ENCODE measurements around the gene LMCD1.

The LMCD1 gene

DNA sequence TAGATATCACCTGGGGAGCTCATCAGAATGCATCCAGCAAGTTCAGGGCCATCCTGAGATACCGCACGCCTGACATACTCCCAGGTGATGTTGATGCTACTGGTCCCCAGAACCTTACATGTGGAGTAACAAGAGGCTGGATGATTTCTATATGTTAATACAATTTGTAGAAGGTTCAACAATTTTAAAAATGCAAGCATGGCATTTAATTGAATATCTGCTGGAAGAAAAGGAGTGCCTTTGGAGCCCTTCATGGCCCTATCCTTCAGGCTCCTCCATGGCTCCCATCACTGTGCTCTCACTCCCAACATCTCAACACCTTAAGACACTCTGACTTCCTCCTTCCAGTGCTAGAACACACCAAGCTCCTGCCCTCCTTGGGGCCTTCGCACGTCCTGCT lies 36.6 kb downstream of the LMCD1 start:
- DNase-seq, result no peak

- DNase-seq, result no peak
Measured at GRCh38 chr3:8538913-8539312, 37.3 kb downstream of the LMCD1 start.

GRCh38 chr3:8539419-8539818 lies 37.8 kb downstream of the LMCD1 start:
- DNase-seq, result no peak

- DNase-seq, result no peak
Measured at GRCh38 chr3:8540456-8540855, 38.8 kb downstream of the LMCD1 start.

- DNase-seq, result no peak
Measured at GRCh38 chr3:8541486-8541885, 39.9 kb downstream of the LMCD1 start.

DNA sequence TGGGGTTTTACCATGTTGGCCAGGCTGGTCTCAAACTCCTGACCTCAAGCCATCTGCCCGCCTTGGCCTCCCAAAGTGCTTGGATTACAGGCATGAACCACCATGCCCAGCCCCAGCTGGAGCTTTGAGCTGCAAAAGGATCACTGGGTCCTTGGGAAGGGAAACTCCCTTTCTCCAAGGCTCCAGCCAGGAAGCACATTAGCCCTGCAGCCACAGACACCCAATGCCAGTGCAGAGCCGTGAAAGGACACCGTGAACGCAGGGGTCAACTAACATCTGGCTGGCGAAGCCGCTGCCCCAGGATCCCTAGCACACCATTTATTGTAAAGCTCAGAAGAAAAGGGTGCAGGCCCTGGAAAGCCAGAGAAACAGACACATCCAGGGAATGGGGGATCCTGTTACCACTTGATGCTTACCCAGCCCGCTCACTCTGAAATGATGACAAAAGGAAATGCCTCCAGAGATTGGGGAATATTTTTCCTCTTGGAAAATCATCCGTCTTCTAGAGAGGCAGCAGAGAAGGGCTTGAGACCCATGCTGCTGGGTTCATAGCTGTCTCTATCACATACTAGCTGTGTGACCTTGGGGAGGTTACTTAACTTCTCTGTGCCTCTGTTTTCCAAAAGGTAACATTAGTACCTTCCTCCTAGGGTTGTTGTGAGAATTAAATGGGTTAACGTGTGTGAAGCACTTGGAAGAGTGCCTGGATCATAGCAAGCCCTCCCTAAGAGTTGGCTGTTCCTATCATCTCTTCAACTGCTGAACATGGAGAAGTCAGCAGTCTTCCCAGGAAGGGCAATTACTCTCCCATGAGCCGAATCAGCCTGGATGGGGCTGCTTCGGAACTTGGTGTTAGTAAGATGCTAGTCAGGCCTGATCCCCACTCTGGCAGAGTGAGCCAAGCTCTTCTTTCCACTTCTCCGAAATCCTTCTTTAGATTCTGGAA lies 40.8 kb downstream of the LMCD1 start:
- no peak for DNase-seq

GRCh38 chr3:8546609-8547008 lies 45.0 kb downstream of the LMCD1 start:
- no peak for DNase-seq

GRCh38 chr3:8548502-8549275 lies 47.1 kb downstream of the LMCD1 start:
- DNase-seq, result no peak

DNA sequence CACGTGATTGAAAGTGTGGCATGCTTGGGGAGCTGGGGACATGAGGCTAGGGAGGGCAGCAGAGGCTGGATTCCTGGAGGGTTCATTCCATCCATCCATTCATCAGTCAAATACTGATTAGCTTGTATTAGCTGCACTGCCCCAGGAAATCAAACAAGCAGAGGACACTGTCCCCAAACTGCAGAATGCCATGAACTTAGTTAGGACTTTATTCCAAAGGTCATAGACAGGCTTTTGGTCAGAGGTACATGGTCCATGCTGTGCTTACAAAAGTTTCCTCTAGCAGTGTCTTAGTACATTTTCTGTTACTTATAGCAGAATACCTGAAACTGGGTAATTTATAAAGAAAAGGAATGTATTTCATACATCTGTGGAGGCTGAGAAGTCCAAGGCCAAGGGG lies 47.7 kb downstream of the LMCD1 start:
- DNase-seq, result no peak

GRCh38 chr3:8550611-8551010 lies 49.0 kb downstream of the LMCD1 start:
- DNase-seq, result no peak

DNA sequence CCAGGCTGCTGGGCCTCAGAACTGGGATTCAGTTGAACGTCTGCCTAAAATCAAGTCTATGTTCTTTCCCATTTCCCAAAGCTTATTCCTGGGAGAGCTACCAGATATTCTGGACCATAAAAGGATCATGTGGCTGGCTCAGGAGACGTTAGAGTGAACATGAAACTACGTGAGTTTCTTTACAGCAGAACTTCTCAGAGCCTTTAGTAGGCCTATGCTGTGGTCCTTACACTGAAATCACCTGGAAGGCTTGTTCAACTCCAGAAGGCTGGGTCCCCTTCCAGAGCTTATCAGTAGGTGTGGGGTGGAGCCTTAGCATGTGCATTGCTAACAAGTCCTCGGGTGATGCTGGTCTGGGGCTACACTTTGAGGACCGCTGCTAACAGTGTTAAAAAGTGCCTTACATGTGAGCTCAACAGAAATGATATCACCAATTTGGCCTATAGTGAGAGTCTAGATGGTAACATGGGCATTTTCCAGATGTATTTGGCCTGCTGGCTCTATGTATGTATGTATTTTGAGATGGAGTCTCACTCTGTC lies 50.7 kb downstream of the LMCD1 start:
- DNase-seq, result no peak

DNA sequence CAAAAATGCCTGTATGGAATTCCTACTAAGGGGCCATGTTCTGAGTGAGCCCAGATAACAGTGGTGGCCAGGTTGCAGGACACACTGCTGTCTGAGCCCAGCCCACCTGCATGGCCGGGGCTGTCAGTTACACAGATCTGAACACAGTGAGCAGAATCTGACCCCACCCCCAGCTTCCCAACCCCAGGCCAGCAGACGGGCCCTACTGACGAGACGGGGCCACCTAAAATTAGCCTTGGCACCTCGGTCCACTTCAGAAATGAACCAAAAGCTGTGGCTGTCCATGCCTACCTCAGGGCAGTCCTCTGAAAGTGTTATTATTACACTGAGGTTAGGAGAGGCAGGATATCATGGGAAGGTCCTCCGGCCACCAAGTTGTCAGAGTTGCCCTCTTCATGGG lies 51.8 kb downstream of the LMCD1 start:
- no peak for DNase-seq

DNA sequence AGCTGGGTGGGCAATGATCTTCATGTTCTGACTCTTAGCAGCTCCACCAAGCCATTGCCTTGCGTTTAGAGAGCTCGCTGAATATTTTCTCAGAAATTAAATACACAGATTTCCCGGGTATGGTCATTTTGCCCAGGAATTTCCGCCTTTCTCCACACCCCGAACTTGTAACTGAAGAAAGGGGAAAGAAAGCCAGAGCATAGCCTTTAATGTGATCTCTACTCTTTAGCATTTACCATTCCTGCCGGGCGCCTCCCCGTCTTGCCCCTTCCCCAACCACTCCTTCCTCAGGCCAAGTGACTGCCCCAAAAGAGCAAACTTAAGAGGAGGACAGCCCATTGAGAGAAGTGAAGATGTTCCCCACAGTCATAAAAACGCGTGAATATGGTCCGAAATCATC lies 53.1 kb downstream of the LMCD1 start:
- no peak for DNase-seq

GRCh38 chr3:8555113-8555661 lies 53.6 kb downstream of the LMCD1 start:
- DNase-seq, result no peak

DNA sequence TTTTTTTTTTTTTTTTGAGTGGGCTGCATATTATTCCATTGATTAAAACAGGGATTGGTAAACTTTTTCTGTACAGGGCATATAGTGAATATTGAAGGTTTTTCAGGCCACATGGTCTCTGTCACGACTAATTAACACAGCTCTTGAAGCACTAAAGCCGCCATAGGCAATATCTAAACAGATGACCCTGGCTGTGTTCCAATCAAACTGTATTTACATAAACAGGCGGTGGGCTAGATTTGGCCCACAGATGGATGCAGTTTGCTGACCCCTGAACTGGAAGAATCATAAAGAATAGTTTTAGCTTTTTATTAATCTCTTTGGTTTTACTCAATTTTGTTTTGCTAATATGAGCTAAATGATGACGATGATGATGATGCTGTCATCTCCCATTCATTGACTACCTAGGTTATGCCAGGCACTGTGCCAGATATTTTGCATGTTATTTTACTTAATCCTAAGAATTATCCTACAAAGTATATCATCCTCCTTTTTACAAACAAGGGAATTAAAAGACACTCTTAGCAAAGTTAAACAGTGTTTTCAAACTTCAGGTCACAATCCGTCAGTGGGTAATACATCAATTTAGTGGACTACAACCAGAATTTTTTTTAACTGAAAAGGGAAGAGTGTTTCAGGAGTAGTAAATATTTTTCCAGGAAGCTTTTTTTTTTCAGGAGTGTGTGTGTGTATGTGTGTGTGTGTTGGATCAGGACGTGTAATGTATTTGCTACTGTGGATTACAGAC lies 54.3 kb downstream of the LMCD1 start:
- no peak for DNase-seq

DNA sequence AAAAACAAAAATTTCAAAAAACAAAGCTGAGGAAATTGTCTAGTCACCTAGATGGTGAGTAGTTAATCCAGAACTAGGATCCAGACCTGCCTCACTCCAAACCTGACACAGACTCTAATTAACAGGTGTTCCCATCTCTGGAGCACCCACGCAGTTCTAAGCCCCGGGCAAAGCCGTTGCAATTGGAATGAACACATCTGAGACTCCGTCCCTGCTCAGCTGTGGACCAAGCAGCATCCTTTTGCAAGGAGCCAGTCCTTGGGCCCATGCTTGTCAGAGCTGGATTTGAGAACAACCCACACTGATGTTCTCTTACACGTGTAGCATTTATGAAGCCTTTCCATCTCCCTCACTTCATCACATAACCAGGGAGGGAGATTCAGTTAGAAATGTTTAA lies 54.8 kb downstream of the LMCD1 start:
- no peak for DNase-seq

DNA sequence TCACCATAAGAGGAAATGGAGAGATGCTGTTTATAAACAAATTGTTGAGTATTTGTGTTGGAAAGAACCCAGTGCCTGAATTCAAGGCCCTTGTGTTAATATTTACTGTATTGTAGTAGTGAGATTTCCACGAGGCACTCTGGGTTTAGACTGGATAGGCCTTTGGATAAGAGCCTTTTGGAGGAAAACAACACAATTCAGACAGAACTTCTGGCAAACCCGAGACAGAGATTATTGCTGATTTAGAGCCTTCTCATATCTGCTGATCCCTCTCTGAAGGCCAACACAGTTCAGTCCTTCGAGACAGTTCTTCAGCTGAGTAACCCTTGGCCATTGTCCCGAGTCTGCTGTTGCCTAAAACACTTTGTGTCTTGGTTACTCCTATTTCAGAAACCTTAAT lies 55.7 kb downstream of the LMCD1 start:
- no peak for DNase-seq

DNA sequence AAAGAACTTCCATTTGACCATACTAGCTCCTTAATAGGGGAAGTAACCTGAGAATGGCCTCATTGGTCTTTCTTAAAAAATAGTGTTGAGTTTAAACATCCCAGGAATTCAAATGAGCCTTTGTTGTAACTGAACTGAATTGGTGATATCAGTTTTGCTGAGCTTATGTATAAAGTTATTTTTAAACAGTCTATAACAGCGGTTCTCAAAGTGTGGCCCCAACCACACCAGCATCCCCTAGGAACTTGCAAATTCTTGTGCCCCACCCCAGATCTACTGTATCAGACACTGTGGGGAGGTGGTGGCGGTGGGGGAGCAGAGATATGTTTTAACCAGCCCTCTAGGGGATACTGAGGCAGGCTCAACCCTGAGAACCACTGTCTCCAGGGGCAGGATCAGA lies 57.0 kb downstream of the LMCD1 start:
- no peak for DNase-seq

DNA sequence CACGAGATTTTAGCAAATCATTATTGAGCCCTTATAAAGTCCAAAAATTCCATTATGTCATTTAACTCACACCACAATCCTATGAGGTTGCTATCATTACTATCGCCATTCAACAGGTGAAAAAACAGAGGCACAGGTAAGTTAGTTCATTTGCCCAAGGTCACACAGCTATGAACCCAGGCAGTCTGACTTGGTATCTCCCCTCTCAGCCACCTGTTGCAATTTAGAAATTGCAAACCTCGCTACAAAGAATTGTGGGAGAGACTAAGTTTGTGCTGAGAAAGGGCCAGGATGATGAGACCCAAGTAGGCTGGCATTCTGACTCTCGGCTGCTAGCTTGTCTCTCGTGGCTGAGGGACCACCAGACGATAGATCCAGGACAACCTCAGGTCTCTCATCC lies 57.7 kb downstream of the LMCD1 start:
- DNase-seq, result no peak

DNA sequence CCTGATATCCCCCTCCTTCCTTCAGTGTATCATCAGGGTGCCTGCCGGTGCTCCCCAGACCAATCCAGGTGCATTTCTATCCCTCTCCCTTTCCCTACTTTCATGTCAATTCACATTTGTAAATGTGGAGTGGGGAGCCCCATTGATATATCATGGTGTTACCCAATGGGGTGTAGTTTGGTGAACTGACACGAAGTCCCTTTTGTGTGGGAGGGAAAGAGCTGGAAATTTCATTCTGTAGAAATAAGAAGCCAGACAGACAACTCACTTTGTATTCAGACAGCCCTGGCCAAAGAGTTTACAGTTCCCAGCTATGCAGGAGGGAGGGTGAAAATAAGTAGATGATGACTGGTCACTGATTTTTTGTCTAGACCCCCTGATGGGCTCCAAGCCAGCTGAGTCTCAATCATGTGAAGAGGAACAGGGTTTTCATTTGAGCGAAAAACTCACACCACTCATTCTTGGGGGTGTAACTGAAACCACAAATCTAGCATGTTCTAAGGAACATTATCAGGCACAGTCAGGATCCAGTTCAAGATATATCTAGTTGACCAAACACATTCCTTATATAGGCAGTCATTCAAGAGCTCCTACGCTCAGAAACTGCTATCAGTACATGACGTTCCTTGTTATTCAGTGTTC lies 58.9 kb downstream of the LMCD1 start:
- DNase-seq, result peak; percentile 68

GRCh38 chr3:8561370-8561769 lies 59.7 kb downstream of the LMCD1 start:
- DNase-seq, result no peak

- DNase-seq, result no peak
Measured at GRCh38 chr3:8562081-8562595, 60.5 kb downstream of the LMCD1 start.

Measured in hematopoietic multipotent progenitor cell treated with erythropoietin and hydrocortisone succinate and interleukin-3 and kit ligand, for 8 days (in vitro differentiated cells).